H1 (cell line): ENCODE results near the gene TAS2R46. TPM values are rescaled to one million over a fixed set of nuclear protein-coding genes. Genes with fewer than 3 reads are reported as not detected.

Experiments used
- CTCF ChIA-PET: fragments of 300-600 bp; sonication (Branson Sonifier 250); formaldehyde crosslinking; loops from one replicate; lab custom pipeline; 2021; ENCODE audit not compliant: partially characterized antibody; lab: Charles Lee
- POLR2A ChIA-PET: fragments of 300-600 bp; sonication (Branson Sonifier 250); formaldehyde crosslinking; loops from one replicate; lab custom pipeline; 2021; ENCODE audit warnings: inconsistent platforms; ENCODE audit not compliant: partially characterized antibody; lab: Charles Lee
- DNase-seq, 2 experiments: peaks; one replicate each; pipeline versions ENCODE4 v3.0.0 to v3.0.0-alpha.2; 2010 to 2022; ENCODE audit warnings: low spot score in 2 of 2, low read depth in 1 of 2, mixed read lengths in 1 of 2
- FAIRE-seq: peaks from 2 replicates; lab custom pipeline; 2011; peaks lifted over from hg19 to GRCh38; lab: Jason Lieb, UNC
- H2AFZ ChIP-seq: 2 replicates; pipeline ENCODE4 v1.8.1; 2012; ENCODE audit warnings: low read length, inconsistent platforms
- H2AK5ac ChIP-seq: 2 replicates; pipeline ENCODE4 v1.6.1; 2013; ENCODE audit warnings: low read depth, low read length
- H2BK120ac ChIP-seq: replicated peaks from 2 replicates; pipeline ENCODE3; 2013; ENCODE audit warnings: low read depth, low read length, inconsistent platforms
- H2BK12ac ChIP-seq: 2 replicates; pipeline ENCODE4 v1.6.1; 2013; ENCODE audit warnings: low read depth, low read length
- H2BK15ac ChIP-seq: 2 replicates; pipeline ENCODE4 v1.6.1; 2013; ENCODE audit warnings: low read length
- H2BK20ac ChIP-seq: 2 replicates; pipeline ENCODE4 v1.6.1; 2013; ENCODE audit warnings: low read length
- H2BK5ac ChIP-seq: 2 replicates; pipeline ENCODE4 v1.6.1; 2013; ENCODE audit warnings: low read depth, low read length
- H3K14ac ChIP-seq: 2 replicates; pipeline ENCODE4 v1.6.1; 2013; ENCODE audit warnings: inconsistent platforms; ENCODE audit not compliant: insufficient read length
- H3K18ac ChIP-seq: 2 replicates; pipeline ENCODE4 v1.6.1; 2013; ENCODE audit warnings: low read length; ENCODE audit errors: extremely low read depth
- H3K23ac ChIP-seq: 2 replicates; pipeline ENCODE4 v1.6.1; 2013; ENCODE audit warnings: inconsistent platforms; ENCODE audit not compliant: insufficient read length
- H3K23me2 ChIP-seq: 2 replicates; pipeline ENCODE4 v1.6.1; 2013; ENCODE audit warnings: low read depth, low read length
- H3K27ac ChIP-seq: 2 replicates; pipeline ENCODE4 v1.6.1; 2011; ENCODE audit warnings: low read depth, low read length, inconsistent platforms
- H3K27me3 ChIP-seq, 4 experiments: replicated peaks in 1 of 4; 1 replicate in 1 of 4; 2 replicates in 3 of 4; pipeline versions ENCODE4 v1.6.1 to v1.8.1; 2011 to 2013; ENCODE audit warnings: low read length in 3 of 4, mild to moderate bottlenecking in 3 of 4, inconsistent platforms in 2 of 4, mixed read lengths in 2 of 4, moderate library complexity in 1 of 4; ENCODE audit not compliant: control insufficient read depth in 3 of 4, insufficient read depth in 3 of 4; ENCODE audit errors: extremely low read depth in 1 of 4
- H3K36me3 ChIP-seq, 4 experiments: 2 replicates each; pipeline versions ENCODE4 v1.6.1 to v1.8.1; 2011 to 2013; ENCODE audit warnings: mild to moderate bottlenecking in 4 of 4, low read length in 3 of 4, moderate library complexity in 2 of 4, control low read depth in 1 of 4, inconsistent platforms in 1 of 4; ENCODE audit not compliant: insufficient read depth in 4 of 4, control insufficient read depth in 2 of 4
- H3K4ac ChIP-seq: replicated peaks from 2 replicates; pipeline ENCODE3; 2013; ENCODE audit warnings: low read length, low read depth, mixed read lengths, inconsistent platforms; ENCODE audit not compliant: insufficient read length
- H3K4me1 ChIP-seq, 4 experiments: replicated peaks in 1 of 4; 1 replicate in 1 of 4; 2 replicates in 3 of 4; pipeline versions ENCODE4 v1.6.1 to v1.8.1; 2011 to 2013; ENCODE audit warnings: low read length in 3 of 4, inconsistent platforms in 2 of 4, mixed read lengths in 1 of 4; ENCODE audit not compliant: insufficient read depth in 4 of 4, control insufficient read depth in 3 of 4
- H3K4me2 ChIP-seq, 2 experiments: 2 replicates each; pipeline versions ENCODE4 v1.6.1 to v1.8.1; 2011 to 2013; ENCODE audit warnings: low read depth in 2 of 2, low read length in 2 of 2, control low read depth in 1 of 2, inconsistent platforms in 1 of 2, mild to moderate bottlenecking in 1 of 2; ENCODE audit not compliant: insufficient read depth in 1 of 2
- H3K4me3 ChIP-seq, 4 experiments: fragments of 200-600, 300-600 bp in 1 of 4; sonication (generic), shearing (Covaris generic), sonication (Bioruptor Twin) in 1 of 4; 2 replicates each; pipeline versions ENCODE4 v1.5.1 to v1.8.1; 2011 to 2016; ENCODE audit warnings: low read length in 4 of 4, low read depth in 3 of 4, control low read depth in 2 of 4, inconsistent platforms in 2 of 4, mild to moderate bottlenecking in 2 of 4, mixed read lengths in 1 of 4, moderate library complexity in 1 of 4; ENCODE audit not compliant: insufficient read depth in 2 of 4; ENCODE audit errors: extremely low read depth in 1 of 4
- H3K56ac ChIP-seq: replicated peaks from 2 replicates; pipeline ENCODE3; 2013; ENCODE audit warnings: low read depth, mild to moderate bottlenecking, mixed read lengths, low read length, inconsistent platforms; ENCODE audit not compliant: insufficient read length
- H3K79me1 ChIP-seq: 2 replicates; pipeline ENCODE4 v1.6.1; 2013; ENCODE audit warnings: low read depth, low read length, control low read depth
- H3K79me2 ChIP-seq, 2 experiments: 2 replicates each; pipeline versions ENCODE4 v1.6.1 to v1.8.1; 2012 to 2013; ENCODE audit warnings: low read length in 2 of 2, mild to moderate bottlenecking in 2 of 2, inconsistent platforms in 1 of 2; ENCODE audit not compliant: insufficient read depth in 2 of 2, control insufficient read depth in 1 of 2
- H3K9ac ChIP-seq, 4 experiments: replicated peaks in 1 of 4; 1 replicate in 1 of 4; 2 replicates in 3 of 4; pipeline versions ENCODE4 v1.6.1 to v1.8.1; 2011 to 2013; ENCODE audit warnings: low read depth in 3 of 4, low read length in 3 of 4, control low read depth in 2 of 4, mild to moderate bottlenecking in 2 of 4, moderate library complexity in 2 of 4, inconsistent platforms in 1 of 4; ENCODE audit errors: extremely low read depth in 1 of 4
- H3K9me3 ChIP-seq, 2 experiments: 2 replicates each; pipeline versions ENCODE4 v1.6.1 to v1.8.1; 2012 to 2013; ENCODE audit warnings: mild to moderate bottlenecking in 2 of 2, moderate library complexity in 2 of 2, control low read depth in 1 of 2, inconsistent platforms in 1 of 2, low read depth in 1 of 2, low read length in 1 of 2, mixed read lengths in 1 of 2; ENCODE audit not compliant: insufficient read depth in 2 of 2
- H4K20me1 ChIP-seq, 2 experiments: replicated peaks in 1 of 2; 2 replicates each; pipeline versions ENCODE3 to v1.8.1; 2011 to 2013; ENCODE audit warnings: inconsistent platforms in 2 of 2, low read length in 2 of 2, mild to moderate bottlenecking in 1 of 2; ENCODE audit not compliant: insufficient read depth in 2 of 2, control insufficient read depth in 1 of 2
- H4K5ac ChIP-seq: 2 replicates; pipeline ENCODE4 v1.6.1; 2013; ENCODE audit warnings: low read length, low read depth, mixed read lengths, inconsistent platforms; ENCODE audit not compliant: insufficient read length
- H4K8ac ChIP-seq: 2 replicates; pipeline ENCODE4 v1.8.0; 2013; ENCODE audit warnings: mild to moderate bottlenecking, moderate library complexity, low read length, inconsistent platforms; ENCODE audit not compliant: insufficient read depth; ENCODE audit errors: extremely low read depth
- H4K91ac ChIP-seq: replicated peaks from 2 replicates; pipeline ENCODE3; 2013; ENCODE audit warnings: low read length, mixed read lengths, inconsistent platforms; ENCODE audit not compliant: insufficient read length
- ASH2L ChIP-seq: fragments of 200-600, 300-600 bp; sonication (generic); IDR thresholded peaks from one replicate; pipeline ENCODE4 v1.7.1; 2017; ENCODE audit warnings: low read length
- CTBP2 ChIP-seq: IDR thresholded peaks from 2 replicates; pipeline ENCODE4 v1.7.0; 2011; ENCODE audit warnings: borderline replicate concordance, mild to moderate bottlenecking, moderate library complexity, mixed read lengths, low read length; ENCODE audit not compliant: insufficient read depth, insufficient read length
- FOSL1 ChIP-seq: IDR thresholded peaks from 2 replicates; pipeline ENCODE4 v1.6.1; 2011; ENCODE audit warnings: mild to moderate bottlenecking, low read depth, low read length, moderate library complexity; ENCODE audit not compliant: insufficient read depth
- TBP ChIP-seq: IDR thresholded peaks from 2 replicates; pipeline ENCODE4 v1.6.1; 2011; ENCODE audit warnings: low read depth, low read length, improper control_type of control experiment
- USF2 ChIP-seq: IDR thresholded peaks from 2 replicates; pipeline ENCODE4 v1.6.1; 2011; ENCODE audit warnings: low read length, improper control_type of control experiment
- ZNF274 ChIP-seq: IDR thresholded peaks from 2 replicates; pipeline ENCODE4 v1.7.0; 2012; ENCODE audit warnings: low read length, borderline replicate concordance; ENCODE audit errors: extremely low read depth
- WGBS, 2 experiments: shearing (Covaris generic) in 1 of 2; methylation state at CpG; one replicate each; pipeline versions ENCODE4 v1.1.6 to v1.1.7; 2013 to 2015; ENCODE audit warnings: low lambda C conversion rate in 2 of 2, mixed read lengths in 2 of 2, inconsistent platforms in 1 of 2, low coverage in 1 of 2, missing lambda C conversion rate in 1 of 2; ENCODE audit not compliant: insufficient replicate concordance in 2 of 2, insufficient coverage in 1 of 2, insufficient read length in 1 of 2; ENCODE audit errors: extremely low coverage in 1 of 2, missing lambda C conversion rate in 1 of 2; 5-methylcytosine and 5-hydroxymethylcytosine counted together
- polyA plus RNA-seq, 7 experiments: library from polyadenylated mRNA; depleted of rRNA in 3 of 7; stranded (reverse) in 5 of 7; unstranded in 2 of 7; fragments of >200 nt in 5 of 7; fragments of 200-250 nt in 2 of 7; gene quantifications; 1 replicate in 5 of 7; 2 replicates in 1 of 7; 4 replicates in 1 of 7; pipeline versions ENCODE4 v1.2.1 to v1.2.3, GENCODE V29; 2011 to 2013; ENCODE audit warnings: missing spikeins in 2 of 7, mixed read lengths in 2 of 7
- total RNA-seq: library from RNA; stranded (reverse); fragmentation: NEBNext Ultra II Directional; extraction: Animal tissue kit (Norgen Biotek cat#: 25700); gene quantifications from 2 replicates; pipeline ENCODE4 v1.2.1, GENCODE V29; 2021

Gene TAS2R46
- total and polyA plus RNA-seq, 2 of the 8 experiments (the other 6 are each of a cell fraction or from before 2014, with no cell fraction given) = 0.14 TPM; not detected in 1

- Histone ChIP-seq H3K4me3 (no peak overlapping the region), H3K79me2 (no peaks in the 10 kb centered on the region), H2BK12ac (no peak overlapping the region), H3K27me3 (no peaks in the 10 kb centered on the region), H3K18ac (no peak overlapping the region), H3K27ac (no peak overlapping the region), H3K4me1 (peaks cover 0 to 5% (median 0%) of the 10 kb centered on the region in 4 experiments; a peak in 2 of 7 replicates), H4K91ac (no peak overlapping the region), H2BK5ac (no peak overlapping the region), H3K79me1 (no peaks in the 10 kb centered on the region), H2BK15ac (no peak overlapping the region), H3K56ac (no peak overlapping the region), H3K9me3 (no peaks in the 10 kb centered on the region), H3K4me2 (no peak overlapping the region), H4K5ac (no peak overlapping the region), H3K9ac (no peak overlapping the region), H3K14ac (no peak overlapping the region), H2AFZ (no peak overlapping the region), H4K8ac (no peak overlapping the region), H4K20me1 (peaks cover 0 to 3% of the 10 kb centered on the region in 2 experiments), H3K36me3 (no peaks in the 10 kb centered on the region), H2AK5ac (no peak overlapping the region), H3K23me2 (no peaks in the 10 kb centered on the region), H2BK20ac (no peak overlapping the region), H2BK120ac (no peak overlapping the region), H3K4ac (no peak overlapping the region), H3K23ac (no peak overlapping the region)
- no peak for DNase-seq
- ChIA-PET POLR2A (no interaction called here), CTCF (no interaction called here)
- 63% methylated on average over 2 of the region's 2 CpGs; no CpG with 5 or more reads in 1 of the 2 experiments for WGBS, 2 experiments
- TF ChIP-seq ZNF274 (no peak), TBP (no peak), FOSL1 (no peak), USF2 (no peak), CTBP2 (no peak), ASH2L (no peak)
- FAIRE-seq = no peak
Measured at GRCh38 chr12:11067514-11067913, 5.4 kb upstream of the TAS2R46 start.
